Fibroblast of villous mesenchyme (primary cell): ENCODE results near the gene CLCN4. TPM values are rescaled to one million over a fixed set of nuclear protein-coding genes. Genes with fewer than 3 reads are reported as not detected.

Source experiments
- DNase-seq: peaks from one replicate; pipeline ENCODE4 v3.0.0-alpha.2; 2010; ENCODE audit warnings: low read depth
- H3K4me3 ChIP-seq: 2 replicates; pipeline ENCODE4 v1.5.1; 2011; ENCODE audit warnings: low read depth, mild to moderate bottlenecking, low read length
- CTCF ChIP-seq: IDR thresholded peaks from 2 replicates; pipeline ENCODE4 v1.5.1; 2012; ENCODE audit warnings: low read depth, mild to moderate bottlenecking, low read length; ENCODE audit not compliant: insufficient read depth
- total RNA-seq: library from RNA; depleted of rRNA; stranded (reverse); fragments of >200 nt; gene quantifications from 2 replicates; pipeline ENCODE4 v1.2.3, GENCODE V29; 2012

CLCN4 gene
- total RNA-seq, 1 donor: 1.3 TPM

GRCh38 chrX:10237241-10237640 is 80.5 kb downstream of the CLCN4 start:
- DNase-seq: no peak
- no peak for TF ChIP-seq CTCF
- no peak overlapping the region for H3K4me3 ChIP-seq

GRCh38 chrX:10239611-10240064 is 82.9 kb downstream of the CLCN4 start:
- peak; percentile 35 for DNase-seq
- no peak for TF ChIP-seq CTCF
- H3K4me3 ChIP-seq: no peak overlapping the region

- DNase-seq: peak; percentile 69
- TF ChIP-seq CTCF: no peak
- no peak overlapping the region for H3K4me3 ChIP-seq
Measured at GRCh38 chrX:10240918-10241317, 84.1 kb downstream of the CLCN4 start.

- no peak overlapping the region for H3K4me3 ChIP-seq
- no peak for TF ChIP-seq CTCF
- DNase-seq: no peak
Measured at GRCh38 chrX:10242026-10242425, 85.3 kb downstream of the CLCN4 start.

- peak; percentile 2 for DNase-seq
- no peak overlapping the region for H3K4me3 ChIP-seq
- TF ChIP-seq CTCF: no peak
Measured at GRCh38 chrX:10243106-10243505, 86.3 kb downstream of the CLCN4 start.

GRCh38 chrX:10244915-10245622 is 88.3 kb downstream of the CLCN4 start:
- no peak for TF ChIP-seq CTCF
- DNase-seq: peak; percentile 3
- no peak overlapping the region for H3K4me3 ChIP-seq

- no peak overlapping the region for H3K4me3 ChIP-seq
- DNase-seq: no peak
- no peak for TF ChIP-seq CTCF
Measured at GRCh38 chrX:10245886-10246285, 89.1 kb downstream of the CLCN4 start.
